Ovary (tissue), 3 donors: ENCODE measurements around the gene CBX8.

Source experiments
- CTCF ChIP-seq, 3 donors: fragments of 450-650 bp in 2 of 3; fragments of 200-600 bp in 1 of 3; IDR thresholded peaks; one replicate each; pipeline versions ENCODE4 v1.5.1 to v1.8.0; 2016 to 2022; ENCODE audit warnings: antibody characterized with exemption in 3 of 3, mild to moderate bottlenecking in 1 of 3
- EP300 ChIP-seq: sonication (generic); formaldehyde crosslinking; IDR thresholded peaks from one replicate; pipeline ENCODE4 v1.6.1; 2017; ENCODE audit warnings: antibody characterized with exemption
- POLR2A ChIP-seq: fragments of 450-650 bp; IDR thresholded peaks from one replicate; pipeline ENCODE4 v1.6.1; 2017; ENCODE audit warnings: antibody characterized with exemption, mild to moderate bottlenecking, moderate library complexity
- donor health status: DM: no; HTN: no; CAD: no.

- TF ChIP-seq CTCF (IDR thresholded peaks at IDR 0.05): no peak
- TF ChIP-seq POLR2A: no peak
- TF ChIP-seq EP300: no peak
These were observed 36.5 kb downstream of the CBX8 start for GRCh38 chr17:79760197-79760906.
